ENCODE data around the gene CCT8.
"Not testable (repeated sequence)": the region's sequence is repeated elsewhere in the genome, so short reads cannot be mapped to it uniquely, and the experiment has no call there.

GRCh38 chr21:29011236-29011635 is 62.2 kb downstream of the CCT8 start:
- TF ChIP-seq EP300 (IDR thresholded peaks at IDR 0.05; ENCODE audit: borderline replicate concordance in 1 of 2, low read depth in 1 of 2, low read length in 1 of 2); RXRA (IDR thresholded peaks at IDR 0.05; ENCODE audit: borderline replicate concordance, low read depth); CTCF (IDR thresholded peaks at IDR 0.05); YY1 (IDR thresholded peaks at IDR 0.05; ENCODE audit: low read depth); REST (IDR thresholded peaks at IDR 0.05; ENCODE audit: low read depth, low read length); ELF1 (IDR thresholded peaks at IDR 0.05); NRF1 (IDR thresholded peaks at IDR 0.05; ENCODE audit: low read depth, low read length); POLR2AphosphoS5 (IDR thresholded peaks at IDR 0.05; ENCODE audit: low read depth, low read length); PBX3 (IDR thresholded peaks at IDR 0.05); RAD21 (IDR thresholded peaks at IDR 0.05; ENCODE audit: low read length); TAF1 (IDR thresholded peaks at IDR 0.05; ENCODE audit: borderline replicate concordance, low read depth, low read length); SIN3A (IDR thresholded peaks at IDR 0.05; ENCODE audit: borderline replicate concordance, low read depth, low read length): not testable (repeated sequence)
